ENCODE measurements around the gene VAMP8. TPM values are rescaled to one million over a fixed set of nuclear protein-coding genes. Genes with fewer than 3 reads are reported as not detected.

The VAMP8 gene
- total RNA-seq, 1 donor from 2014 or later, result 235 TPM

DNA sequence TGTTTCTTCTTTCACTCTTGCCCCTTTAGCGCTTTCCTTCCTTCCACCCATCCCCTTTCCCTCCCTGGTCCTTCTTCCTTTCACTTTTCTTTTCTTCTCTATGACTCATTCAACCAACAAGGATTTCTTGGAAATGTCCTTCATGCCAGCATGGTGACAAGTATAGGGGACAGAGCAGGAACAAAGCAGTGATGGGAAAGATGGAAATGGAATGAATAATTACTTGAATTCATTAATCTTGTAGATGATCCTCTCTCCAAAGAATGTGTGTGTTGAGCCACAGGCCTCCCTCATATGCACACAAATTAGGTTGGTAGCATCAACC is 8.4 kb downstream of the VAMP8 start:
- Histone ChIP-seq H3K36me3 (peaks cover 25% of the 10 kb centered on the region), H3K27ac (peak overlapping the region; percentile 94), H3K9me3 (no peaks in the 10 kb centered on the region), H3K4me3 (peak overlapping the region; percentile 67), H3K27me3 (no peaks in the 10 kb centered on the region), H3K4me1 (peaks cover 81% of the 10 kb centered on the region)
- peak; percentile 1 for ATAC-seq
- intact Hi-C loops (cut with DNase I), result no loop called here
- no peak for TF ChIP-seq CTCF (IDR thresholded peaks at IDR 0.05)
- DNase-seq, result no peak

DNA sequence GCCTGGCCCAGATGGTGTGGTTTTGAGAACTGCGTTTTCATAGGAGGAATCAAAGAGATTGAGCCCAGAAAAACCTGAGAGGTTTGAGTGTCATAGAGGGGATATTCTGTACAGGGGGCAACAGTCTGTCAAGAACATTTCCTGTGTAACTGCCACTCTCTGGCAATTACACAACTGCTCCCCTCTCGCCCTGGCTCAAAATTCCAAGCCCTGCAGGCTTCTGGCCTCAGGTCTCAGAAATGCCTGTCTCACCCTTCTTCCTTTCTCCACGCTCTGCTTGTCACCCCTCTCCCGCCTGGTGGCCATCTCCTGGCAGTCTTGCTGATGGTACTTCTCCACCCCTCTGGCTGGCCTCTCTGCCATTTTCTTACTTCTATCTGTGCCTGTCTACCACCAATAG is 10.8 kb downstream of the VAMP8 start:
- Histone ChIP-seq H3K4me3 (no peak overlapping the region), H3K36me3 (peaks cover under 1% of the 10 kb centered on the region), H3K27me3 (no peaks in the 10 kb centered on the region), H3K9me3 (no peaks in the 10 kb centered on the region), H3K4me1 (peaks cover 95% of the 10 kb centered on the region), H3K27ac (peak overlapping the region; percentile 85)
- ATAC-seq (no peak), DNase-seq (no peak)
- TF ChIP-seq CTCF (IDR thresholded peaks at IDR 0.05), result no peak
- intact Hi-C loops (cut with DNase I), result no loop called here

GRCh38 chr2:85588645-85589044 is 11.3 kb downstream of the VAMP8 start:
- ATAC-seq (no peak), DNase-seq (no peak)
- peaks cover 91% of the 10 kb centered on the region for H3K4me1 ChIP-seq
- intact Hi-C loops (cut with DNase I), result no loop called here
- H3K9me3 ChIP-seq, result no peaks in the 10 kb centered on the region
- no peak for TF ChIP-seq CTCF (IDR thresholded peaks at IDR 0.05)
- H3K27me3 ChIP-seq, result no peaks in the 10 kb centered on the region
- no peaks in the 10 kb centered on the region for H3K36me3 ChIP-seq
- peak overlapping the region; percentile 85 for H3K27ac ChIP-seq
- H3K4me3 ChIP-seq, result no peak overlapping the region

- no peak overlapping the region for H3K4me3 ChIP-seq
- DNase-seq (no peak), ATAC-seq (no peak)
- H3K4me1 ChIP-seq, result peaks cover 89% of the 10 kb centered on the region
- no peaks in the 10 kb centered on the region for H3K36me3 ChIP-seq
- no peaks in the 10 kb centered on the region for H3K27me3 ChIP-seq
- peak overlapping the region; percentile 85 for H3K27ac ChIP-seq
- no peak for TF ChIP-seq CTCF (IDR thresholded peaks at IDR 0.05)
- intact Hi-C loops (cut with DNase I), result no loop called here
- H3K9me3 ChIP-seq, result no peaks in the 10 kb centered on the region
Measured at GRCh38 chr2:85589181-85589580, 11.8 kb downstream of the VAMP8 start.

- H3K4me1 ChIP-seq, result peaks cover 86% of the 10 kb centered on the region
- no peak for TF ChIP-seq CTCF (IDR thresholded peaks at IDR 0.05)
- intact Hi-C loops (cut with DNase I), result no loop called here
Measured at GRCh38 chr2:85589982-85590791, 12.8 kb downstream of the VAMP8 start.

More at GRCh38 chr2:85589982-85590791, 12.8 kb downstream of the VAMP8 start:
- ATAC-seq (peak; percentile 62), DNase-seq (no peak)
- H3K27ac ChIP-seq, result peak overlapping the region; percentile 85
- no peaks in the 10 kb centered on the region for H3K27me3 ChIP-seq
- H3K9me3 ChIP-seq, result no peaks in the 10 kb centered on the region
- no peaks in the 10 kb centered on the region for H3K36me3 ChIP-seq
- peak overlapping the region; percentile 2 for H3K4me3 ChIP-seq

Data from upper lobe of right lung (tissue), 1 donor.